Activated CD8-positive, alpha-beta memory T cell treated with anti-CD3 and anti-CD28 coated beads, Interleukin-2, amount 50 U/mL, for 1 hour (primary cell): ENCODE measurements around the gene AKAP8.

ENCODE experiments used
- DNase-seq: peaks from one replicate; pipeline ENCODE4 v3.0.0-alpha.2; 2020; ENCODE audit errors: extremely low read depth

The AKAP8 gene

GRCh38 chr19:15332311-15332996 is 47.1 kb downstream of the AKAP8 start, which contains the start of gene BRD4:
Gene BRD4 (minus strand): TSS chr19:15332539. CDS start chr19:15273099, 59,440 bp downstream.
- peak; percentile 14 for DNase-seq

- no peak for DNase-seq
Observed at GRCh38 chr19:15331419-15332310, 47.9 kb downstream of the AKAP8 start.

- DNase-seq = no peak
Observed at GRCh38 chr19:15330801-15331418, 48.7 kb downstream of the AKAP8 start.

GRCh38 chr19:15328312-15328711 is 51.3 kb downstream of the AKAP8 start:
- no peak for DNase-seq

GRCh38 chr19:15324791-15325519 is 54.6 kb downstream of the AKAP8 start:
- DNase-seq = no peak

GRCh38 chr19:15323496-15324235 is 55.9 kb downstream of the AKAP8 start:
- no peak for DNase-seq

GRCh38 chr19:15321739-15322138 is 57.8 kb downstream of the AKAP8 start:
- no peak for DNase-seq

GRCh38 chr19:15320116-15320515 is 59.5 kb downstream of the AKAP8 start:
- no peak for DNase-seq

- DNase-seq = no peak
Observed at GRCh38 chr19:15318241-15318691, 61.3 kb downstream of the AKAP8 start.

GRCh38 chr19:15317392-15318071 is 62.1 kb downstream of the AKAP8 start:
- no peak for DNase-seq

- DNase-seq = no peak
Observed at GRCh38 chr19:15316498-15316897, 63.1 kb downstream of the AKAP8 start.

GRCh38 chr19:15315101-15315500 is 64.5 kb downstream of the AKAP8 start:
- DNase-seq = no peak

GRCh38 chr19:15313649-15314279 is 65.8 kb downstream of the AKAP8 start:
- no peak for DNase-seq

- no peak for DNase-seq
Observed at GRCh38 chr19:15307169-15307568, 72.4 kb downstream of the AKAP8 start.

- no peak for DNase-seq
Observed at GRCh38 chr19:15305582-15306334, 73.8 kb downstream of the AKAP8 start.

GRCh38 chr19:15304140-15304705 is 75.4 kb downstream of the AKAP8 start:
- no peak for DNase-seq
